ENCODE data around the gene RAB14.

Gene RAB14

DNA sequence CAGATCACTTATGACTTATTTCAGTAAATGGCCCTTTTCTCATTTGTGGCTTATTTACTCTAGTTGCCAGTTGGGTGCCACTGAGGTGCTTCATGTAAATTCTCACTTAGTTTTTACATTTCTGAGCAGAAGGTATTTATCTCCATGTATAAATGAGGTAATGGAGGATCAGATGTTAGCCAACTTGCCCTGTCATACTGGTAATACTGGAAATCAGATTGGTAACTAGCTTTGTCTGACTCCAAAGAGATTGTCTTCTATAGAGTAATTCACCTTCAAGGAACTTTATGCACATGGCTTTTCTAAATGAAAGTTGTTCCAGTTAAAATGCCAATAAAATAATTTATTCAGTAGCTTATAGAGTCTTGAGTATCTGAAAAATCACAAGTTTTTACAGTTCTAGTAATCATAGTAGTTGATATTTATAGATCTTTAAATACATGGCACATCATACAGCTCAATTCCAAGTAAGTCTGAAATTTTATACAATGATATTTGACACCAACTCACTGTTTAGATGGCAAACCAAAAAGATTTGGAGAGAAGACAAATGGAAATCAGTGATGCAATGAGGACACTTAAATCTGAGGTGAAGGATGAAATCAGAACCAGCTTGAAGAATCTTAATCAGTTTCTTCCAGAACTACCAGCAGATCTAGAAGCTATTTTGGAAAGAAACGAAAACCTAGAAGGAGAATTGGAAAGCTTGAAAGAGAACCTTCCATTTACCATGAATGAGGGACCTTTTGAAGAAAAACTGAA lies 28.8 kb downstream of the RAB14 start:
- Histone ChIP-seq H3K4me1 (ENCODE audit: control insufficient read depth, low read depth, low read length) (no peaks in the 10 kb centered on the region), H3K36me3 (ENCODE audit: control insufficient read depth, low read depth, low read length) (peaks cover 11% of the 10 kb centered on the region), H3K4me3 (ENCODE audit: low read length) (no peak overlapping the region), H3K27me3 (ENCODE audit: control insufficient read depth, insufficient read depth, low read length) (no peaks in the 10 kb centered on the region), H3K27ac (ENCODE audit: low read length) (no peak overlapping the region), H3K9me3 (ENCODE audit: control insufficient read depth, low read depth, low read length) (no peaks in the 10 kb centered on the region), H3K9ac (ENCODE audit: low read length) (no peak overlapping the region)

GRCh38 chr9:121171236-121171635 lies 30.4 kb downstream of the RAB14 start:
- no peaks in the 10 kb centered on the region for H3K27me3 ChIP-seq (ENCODE audit: control insufficient read depth, insufficient read depth, low read length)
- peaks cover 11% of the 10 kb centered on the region for H3K36me3 ChIP-seq (ENCODE audit: control insufficient read depth, low read depth, low read length)
- no peak overlapping the region for H3K27ac ChIP-seq (ENCODE audit: low read length)
- no peak overlapping the region for H3K9ac ChIP-seq (ENCODE audit: low read length)
- H3K4me3 ChIP-seq (ENCODE audit: low read length) = no peak overlapping the region
- H3K4me1 ChIP-seq (ENCODE audit: control insufficient read depth, low read depth, low read length) = no peaks in the 10 kb centered on the region
- H3K9me3 ChIP-seq (ENCODE audit: control insufficient read depth, low read depth, low read length) = no peaks in the 10 kb centered on the region

DNA sequence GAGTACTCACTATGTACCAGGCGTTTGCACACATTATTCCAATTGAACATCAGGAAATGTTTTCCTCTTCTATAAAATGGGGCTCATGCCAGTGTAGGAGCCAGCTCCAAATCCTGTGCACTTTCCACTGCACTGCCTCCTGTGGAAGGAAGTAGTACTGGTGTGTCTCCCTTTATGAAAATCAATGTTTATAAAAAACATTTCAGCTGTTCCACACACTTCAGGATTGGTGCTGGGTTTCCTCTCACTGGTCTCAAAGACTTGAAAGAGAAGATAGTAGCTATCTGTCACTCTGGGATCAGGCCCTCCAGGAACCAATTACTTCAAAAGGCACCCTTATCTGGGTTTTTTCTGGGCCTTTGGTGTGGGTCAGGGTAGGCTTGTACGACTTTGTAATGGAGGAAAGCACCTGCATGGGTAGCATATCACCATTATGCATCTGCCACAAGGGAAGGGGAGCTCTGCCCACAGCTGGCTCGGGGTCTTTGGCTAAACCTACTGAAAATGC lies 32.5 kb downstream of the RAB14 start:
- Histone ChIP-seq H3K4me1 (ENCODE audit: control insufficient read depth, low read depth, low read length) (no peaks in the 10 kb centered on the region), H3K36me3 (ENCODE audit: control insufficient read depth, low read depth, low read length) (peaks cover 11% of the 10 kb centered on the region), H3K27ac (ENCODE audit: low read length) (no peak overlapping the region), H3K9ac (ENCODE audit: low read length) (no peak overlapping the region), H3K27me3 (ENCODE audit: control insufficient read depth, insufficient read depth, low read length) (no peaks in the 10 kb centered on the region), H3K4me3 (ENCODE audit: low read length) (no peak overlapping the region), H3K9me3 (ENCODE audit: control insufficient read depth, low read depth, low read length) (no peaks in the 10 kb centered on the region)

GRCh38 chr9:121168052-121168451 lies 33.6 kb downstream of the RAB14 start:
- Histone ChIP-seq H3K9me3 (ENCODE audit: control insufficient read depth, low read depth, low read length) (no peaks in the 10 kb centered on the region), H3K4me1 (ENCODE audit: control insufficient read depth, low read depth, low read length) (no peaks in the 10 kb centered on the region), H3K36me3 (ENCODE audit: control insufficient read depth, low read depth, low read length) (peaks cover 1% of the 10 kb centered on the region), H3K27ac (ENCODE audit: low read length) (no peak overlapping the region), H3K9ac (ENCODE audit: low read length) (no peak overlapping the region), H3K4me3 (ENCODE audit: low read length) (no peak overlapping the region), H3K27me3 (ENCODE audit: control insufficient read depth, insufficient read depth, low read length) (no peaks in the 10 kb centered on the region)

DNA sequence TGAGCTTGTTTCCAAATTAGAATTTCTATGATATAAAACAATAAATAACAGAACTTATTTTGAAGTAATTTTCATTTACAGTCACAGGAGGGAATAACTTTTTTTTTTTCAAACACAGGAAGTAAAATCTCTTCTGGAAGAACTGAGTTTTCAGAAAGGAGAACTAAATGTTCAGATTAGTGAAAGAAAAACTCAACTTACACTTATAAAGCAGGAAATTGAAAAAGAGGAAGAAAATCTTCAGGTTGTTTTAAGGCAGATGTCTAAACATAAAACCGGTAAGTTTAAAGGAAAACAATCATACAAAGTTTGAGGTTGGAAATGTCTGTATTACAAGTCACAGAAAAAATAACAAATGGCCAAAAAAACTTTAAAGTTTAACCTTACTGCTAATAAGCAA lies 41.6 kb downstream of the RAB14 start:
- H3K27ac ChIP-seq (ENCODE audit: low read length) = no peak overlapping the region
- no peak overlapping the region for H3K9ac ChIP-seq (ENCODE audit: low read length)
- H3K4me3 ChIP-seq (ENCODE audit: low read length) = no peak overlapping the region
- H3K36me3 ChIP-seq (ENCODE audit: control insufficient read depth, low read depth, low read length) = peaks cover 23% of the 10 kb centered on the region
- no peaks in the 10 kb centered on the region for H3K4me1 ChIP-seq (ENCODE audit: control insufficient read depth, low read depth, low read length)
- no peaks in the 10 kb centered on the region for H3K27me3 ChIP-seq (ENCODE audit: control insufficient read depth, insufficient read depth, low read length)
- no peaks in the 10 kb centered on the region for H3K9me3 ChIP-seq (ENCODE audit: control insufficient read depth, low read depth, low read length)

- no peak overlapping the region for H3K9ac ChIP-seq (ENCODE audit: low read length)
- no peak overlapping the region for H3K27ac ChIP-seq (ENCODE audit: low read length)
- peaks cover 26% of the 10 kb centered on the region for H3K36me3 ChIP-seq (ENCODE audit: control insufficient read depth, low read depth, low read length)
- no peaks in the 10 kb centered on the region for H3K9me3 ChIP-seq (ENCODE audit: control insufficient read depth, low read depth, low read length)
- H3K27me3 ChIP-seq (ENCODE audit: control insufficient read depth, insufficient read depth, low read length) = no peaks in the 10 kb centered on the region
- no peak overlapping the region for H3K4me3 ChIP-seq (ENCODE audit: low read length)
- no peaks in the 10 kb centered on the region for H3K4me1 ChIP-seq (ENCODE audit: control insufficient read depth, low read depth, low read length)
Measured at GRCh38 chr9:121157939-121158338, 43.7 kb downstream of the RAB14 start.

DNA sequence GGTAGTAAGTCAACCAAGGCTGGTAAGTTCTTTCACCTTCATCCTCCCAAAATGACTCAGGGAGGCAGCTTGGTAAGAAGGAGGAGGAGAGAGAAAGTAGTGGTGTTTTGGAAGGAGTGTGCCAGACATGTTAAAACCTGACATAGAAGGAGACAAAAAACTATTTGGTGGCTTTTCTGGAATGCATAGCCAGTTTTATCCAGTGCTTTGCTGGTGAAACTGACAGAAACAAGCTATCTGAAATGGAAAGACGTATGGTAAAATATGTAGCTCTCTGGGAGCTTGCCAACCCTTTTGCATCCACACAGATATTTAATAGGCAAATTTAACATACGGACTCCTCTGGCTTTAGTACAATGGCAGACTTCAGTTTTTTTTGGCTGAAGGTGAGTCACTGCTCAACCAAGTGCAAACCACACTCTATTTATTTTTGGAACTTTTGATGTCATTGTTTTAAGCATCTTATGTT lies 45.4 kb downstream of the RAB14 start:
- Histone ChIP-seq H3K9ac (ENCODE audit: low read length) (no peak overlapping the region), H3K27ac (ENCODE audit: low read length) (no peak overlapping the region), H3K4me1 (ENCODE audit: control insufficient read depth, low read depth, low read length) (no peaks in the 10 kb centered on the region), H3K4me3 (ENCODE audit: low read length) (no peak overlapping the region), H3K27me3 (ENCODE audit: control insufficient read depth, insufficient read depth, low read length) (no peaks in the 10 kb centered on the region), H3K9me3 (ENCODE audit: control insufficient read depth, low read depth, low read length) (no peaks in the 10 kb centered on the region), H3K36me3 (ENCODE audit: control insufficient read depth, low read depth, low read length) (peaks cover 22% of the 10 kb centered on the region)

DNA sequence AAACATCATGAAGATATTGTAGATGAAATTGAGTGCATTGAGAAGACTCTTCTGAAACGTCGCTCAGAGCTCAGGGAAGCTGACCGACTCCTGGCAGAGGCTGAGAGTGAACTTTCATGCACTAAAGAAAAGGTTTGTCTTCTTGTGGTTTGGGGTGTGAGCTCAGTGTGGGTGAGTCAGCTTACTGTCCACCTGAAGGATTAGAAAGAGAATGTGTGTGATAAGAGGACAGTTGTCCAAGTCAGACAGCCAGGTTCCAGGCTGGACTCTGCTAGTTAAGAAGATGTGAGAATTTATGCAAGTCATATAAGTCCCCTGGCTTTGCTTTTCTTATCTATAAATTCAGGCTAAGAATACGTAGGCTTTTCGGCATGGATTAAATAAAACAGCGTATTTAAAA lies 46.9 kb downstream of the RAB14 start:
- H3K27me3 ChIP-seq (ENCODE audit: control insufficient read depth, insufficient read depth, low read length) = no peaks in the 10 kb centered on the region
- H3K4me1 ChIP-seq (ENCODE audit: control insufficient read depth, low read depth, low read length) = no peaks in the 10 kb centered on the region
- H3K4me3 ChIP-seq (ENCODE audit: low read length) = no peak overlapping the region
- no peak overlapping the region for H3K9ac ChIP-seq (ENCODE audit: low read length)
- H3K27ac ChIP-seq (ENCODE audit: low read length) = no peak overlapping the region
- H3K36me3 ChIP-seq (ENCODE audit: control insufficient read depth, low read depth, low read length) = peaks cover 17% of the 10 kb centered on the region
- no peaks in the 10 kb centered on the region for H3K9me3 ChIP-seq (ENCODE audit: control insufficient read depth, low read depth, low read length)

DNA sequence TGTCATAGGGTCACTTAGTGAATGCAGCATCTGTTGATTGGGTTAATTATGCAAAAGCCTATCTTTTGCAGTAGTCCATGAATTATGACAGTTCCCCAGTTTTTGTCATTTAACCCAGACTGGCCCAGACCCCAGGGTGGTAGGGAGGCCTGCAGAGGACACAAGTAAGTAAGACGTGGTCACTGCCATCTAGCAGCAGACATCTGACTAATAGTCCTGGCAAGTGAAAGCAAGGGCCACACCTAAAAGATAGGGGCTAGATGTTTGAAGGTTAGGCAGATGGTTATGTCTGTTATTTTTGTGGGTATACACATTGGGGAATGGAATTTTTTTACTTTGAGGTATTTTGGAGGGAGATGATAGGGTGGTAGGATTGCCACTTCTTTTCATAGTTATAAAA lies 48.0 kb downstream of the RAB14 start:
- H3K4me1 ChIP-seq (ENCODE audit: control insufficient read depth, low read depth, low read length) = no peaks in the 10 kb centered on the region
- no peak overlapping the region for H3K27ac ChIP-seq (ENCODE audit: low read length)
- H3K9me3 ChIP-seq (ENCODE audit: control insufficient read depth, low read depth, low read length) = no peaks in the 10 kb centered on the region
- peaks cover 12% of the 10 kb centered on the region for H3K36me3 ChIP-seq (ENCODE audit: control insufficient read depth, low read depth, low read length)
- no peak overlapping the region for H3K9ac ChIP-seq (ENCODE audit: low read length)
- H3K27me3 ChIP-seq (ENCODE audit: control insufficient read depth, insufficient read depth, low read length) = no peaks in the 10 kb centered on the region
- no peak overlapping the region for H3K4me3 ChIP-seq (ENCODE audit: low read length)

GRCh38 chr9:121150188-121150587 lies 51.5 kb downstream of the RAB14 start:
- peaks cover 6% of the 10 kb centered on the region for H3K36me3 ChIP-seq (ENCODE audit: control insufficient read depth, low read depth, low read length)
- no peaks in the 10 kb centered on the region for H3K9me3 ChIP-seq (ENCODE audit: control insufficient read depth, low read depth, low read length)
- no peaks in the 10 kb centered on the region for H3K27me3 ChIP-seq (ENCODE audit: control insufficient read depth, insufficient read depth, low read length)
- no peak overlapping the region for H3K27ac ChIP-seq (ENCODE audit: low read length)
- H3K9ac ChIP-seq (ENCODE audit: low read length) = no peak overlapping the region
- H3K4me3 ChIP-seq (ENCODE audit: low read length) = no peak overlapping the region
- no peaks in the 10 kb centered on the region for H3K4me1 ChIP-seq (ENCODE audit: control insufficient read depth, low read depth, low read length)

GRCh38 chr9:121144482-121144881 lies 57.2 kb downstream of the RAB14 start:
- H3K27me3 ChIP-seq (ENCODE audit: control insufficient read depth, insufficient read depth, low read length) = no peaks in the 10 kb centered on the region
- H3K4me3 ChIP-seq (ENCODE audit: low read length) = no peak overlapping the region
- H3K9ac ChIP-seq (ENCODE audit: low read length) = no peak overlapping the region
- peaks cover 28% of the 10 kb centered on the region for H3K36me3 ChIP-seq (ENCODE audit: control insufficient read depth, low read depth, low read length)
- H3K27ac ChIP-seq (ENCODE audit: low read length) = no peak overlapping the region
- H3K4me1 ChIP-seq (ENCODE audit: control insufficient read depth, low read depth, low read length) = peaks cover 6% of the 10 kb centered on the region
- no peaks in the 10 kb centered on the region for H3K9me3 ChIP-seq (ENCODE audit: control insufficient read depth, low read depth, low read length)

DNA sequence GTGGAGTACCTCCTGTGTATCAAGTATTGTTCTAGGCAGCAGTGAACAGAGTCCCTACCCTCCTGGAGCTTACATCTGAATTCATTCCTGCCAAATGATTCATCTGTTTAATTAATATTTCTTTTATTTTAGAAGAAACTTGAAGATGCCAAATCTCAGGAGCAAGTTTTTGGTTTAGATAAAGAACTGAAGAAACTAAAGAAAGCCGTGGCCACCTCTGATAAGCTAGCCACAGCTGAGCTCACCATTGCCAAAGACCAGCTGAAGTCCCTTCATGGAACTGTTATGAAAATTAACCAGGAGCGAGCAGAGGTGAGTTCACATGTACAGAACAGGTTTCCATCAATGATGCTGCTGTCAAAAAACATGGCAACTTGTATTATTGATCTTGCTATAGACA lies 57.9 kb downstream of the RAB14 start:
- H3K36me3 ChIP-seq (ENCODE audit: control insufficient read depth, low read depth, low read length) = peaks cover 30% of the 10 kb centered on the region
- H3K27ac ChIP-seq (ENCODE audit: low read length) = no peak overlapping the region
- no peak overlapping the region for H3K4me3 ChIP-seq (ENCODE audit: low read length)
- H3K9me3 ChIP-seq (ENCODE audit: control insufficient read depth, low read depth, low read length) = no peaks in the 10 kb centered on the region
- H3K4me1 ChIP-seq (ENCODE audit: control insufficient read depth, low read depth, low read length) = peaks cover 6% of the 10 kb centered on the region
- H3K9ac ChIP-seq (ENCODE audit: low read length) = no peak overlapping the region
- H3K27me3 ChIP-seq (ENCODE audit: control insufficient read depth, insufficient read depth, low read length) = no peaks in the 10 kb centered on the region

All from iPS-18a (cell line).